Right lung (tissue), 10 donors: Measurements from ENCODE around the gene ORC4. TPM values are rescaled to one million over a fixed set of nuclear protein-coding genes. Genes with fewer than 3 reads are reported as not detected.

ENCODE experiments used
- DNase-seq, 2 donors: peaks; one replicate each; pipeline ENCODE4 v3.0.0-alpha.2; 2013
- long read RNA-seq, 8 donors: transcript quantifications; one replicate each; lab custom pipeline, GENCODE V29; 2026
- polyA plus RNA-seq, 5 donors: library from polyadenylated mRNA; unstranded; fragments of 120-200 nt; gene quantifications; one replicate each; pipeline versions ENCODE4 v1.2.1 to v1.2.3, GENCODE V29; 2013; ENCODE audit warnings: inconsistent platforms in 1 of 5, low replicate concordance in 1 of 5; ENCODE audit not compliant: insufficient read length in 5 of 5, insufficient read depth in 1 of 5

ORC4 gene
- 10 to 100 TPM; 56.9 to 88.1 (median 73.8) TPM for polyA plus RNA-seq
- long read RNA-seq, donor 1, full-length matches to known transcripts = 12 of 72 reads
- long read RNA-seq, donor 1, partial matches to known transcripts = 41 of 72 reads
- long read RNA-seq, donor 1, other reads (novel, unspliced or antisense) = 19 of 72 reads
- long read RNA-seq, donor 2, full-length matches to known transcripts = 7 of 7 reads
- long read RNA-seq, donor 2, partial matches to known transcripts = 0 of 7 reads
- long read RNA-seq, donor 2, other reads (novel, unspliced or antisense) = 0 of 7 reads
- long read RNA-seq, donor 3, full-length matches to known transcripts = 8 of 8 reads
- long read RNA-seq, donor 3, partial matches to known transcripts = 0 of 8 reads
- long read RNA-seq, donor 3, other reads (novel, unspliced or antisense) = 0 of 8 reads
- long read RNA-seq, donor 4, full-length matches to known transcripts = 2 of 8 reads
- long read RNA-seq, donor 4, partial matches to known transcripts = 6 of 8 reads
- long read RNA-seq, donor 4, other reads (novel, unspliced or antisense) = 0 of 8 reads
- long read RNA-seq, donor 5, full-length matches to known transcripts = 12 of 12 reads
- long read RNA-seq, donor 5, partial matches to known transcripts = 0 of 12 reads
- long read RNA-seq, donor 5, other reads (novel, unspliced or antisense) = 0 of 12 reads
- long read RNA-seq, donor 6, full-length matches to known transcripts = 17 of 34 reads
- long read RNA-seq, donor 6, partial matches to known transcripts = 8 of 34 reads
- long read RNA-seq, donor 6, other reads (novel, unspliced or antisense) = 9 of 34 reads
- long read RNA-seq, donor 7, full-length matches to known transcripts = 10 of 10 reads
- long read RNA-seq, donor 7, partial matches to known transcripts = 0 of 10 reads
- long read RNA-seq, donor 7, other reads (novel, unspliced or antisense) = 0 of 10 reads
- long read RNA-seq, donor 8, full-length matches to known transcripts = 2 of 2 reads
- long read RNA-seq, donor 8, partial matches to known transcripts = 0 of 2 reads
- long read RNA-seq, donor 8, other reads (novel, unspliced or antisense) = 0 of 2 reads

DNA sequence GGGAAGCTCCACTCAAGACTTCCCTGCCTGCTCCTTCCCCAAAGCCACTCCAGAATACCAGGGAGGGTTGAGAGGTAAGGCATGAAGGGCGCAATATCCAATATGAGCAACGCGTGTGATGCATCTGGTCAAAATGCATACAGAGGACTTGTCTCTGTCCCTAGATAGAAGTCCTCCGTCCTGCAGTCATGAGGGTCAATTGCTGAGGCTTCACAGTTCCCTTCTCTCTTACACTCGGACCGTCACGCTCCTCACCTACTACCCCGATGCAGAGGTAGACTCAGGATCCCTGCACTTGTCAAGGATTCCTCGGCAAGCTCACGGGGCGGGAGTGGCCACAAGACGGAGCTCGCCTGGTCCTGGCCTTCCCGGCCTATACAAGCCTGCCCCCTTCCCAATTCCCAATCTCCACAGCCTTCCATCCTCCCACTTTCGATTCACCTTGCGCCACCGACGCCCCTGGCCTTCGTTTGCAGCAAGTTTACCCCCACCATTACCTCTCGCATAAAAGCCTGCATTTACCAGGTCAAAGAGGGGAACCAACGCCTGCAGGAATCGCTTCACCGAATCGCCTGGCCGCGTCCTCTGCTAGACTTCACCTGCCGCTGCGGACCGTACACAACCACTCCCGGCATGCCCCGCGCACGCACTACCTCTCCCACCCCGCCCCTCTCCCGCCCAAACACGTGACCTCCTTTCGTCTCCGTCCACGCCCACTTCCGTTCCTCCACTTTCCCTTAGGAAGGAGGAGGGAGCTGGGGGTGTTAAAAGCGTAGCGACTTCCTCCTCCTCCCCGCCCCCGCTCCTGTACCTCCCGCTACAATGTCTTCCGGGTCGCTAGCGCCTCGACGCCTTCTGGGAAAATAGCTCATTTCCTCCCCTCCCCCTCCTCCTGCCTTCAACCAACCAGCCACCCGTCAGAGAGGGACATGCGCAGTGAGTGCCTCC is at the start of gene ORC4:
Gene ORC4, minus strand, starts transcription at position 627 of the 948 bp plus-strand sequence. CDS start 44,779 bp downstream, outside the sequence.
- DNase-seq = peak; percentile 99 to 100

DNA sequence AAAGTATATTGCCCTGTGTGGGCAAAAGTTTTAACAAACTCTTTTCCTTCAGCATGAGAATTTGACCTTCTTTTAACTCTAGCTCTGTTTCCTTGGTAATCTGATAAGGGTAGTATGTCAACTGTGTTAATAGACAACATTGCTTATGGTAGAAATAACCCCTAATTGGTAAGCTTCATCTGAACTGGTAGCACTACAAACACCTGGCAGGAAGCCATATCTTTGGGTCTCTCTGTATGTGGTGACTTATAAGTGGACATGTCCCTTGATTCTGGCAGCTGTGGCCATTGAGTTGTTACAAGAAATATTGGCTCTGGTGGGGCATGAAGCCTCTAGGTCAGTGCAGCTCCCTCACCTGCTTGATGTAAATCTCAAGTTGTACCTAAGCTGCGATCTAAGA is 47.3 kb upstream of the ORC4 start:
- no peak for DNase-seq

DNA sequence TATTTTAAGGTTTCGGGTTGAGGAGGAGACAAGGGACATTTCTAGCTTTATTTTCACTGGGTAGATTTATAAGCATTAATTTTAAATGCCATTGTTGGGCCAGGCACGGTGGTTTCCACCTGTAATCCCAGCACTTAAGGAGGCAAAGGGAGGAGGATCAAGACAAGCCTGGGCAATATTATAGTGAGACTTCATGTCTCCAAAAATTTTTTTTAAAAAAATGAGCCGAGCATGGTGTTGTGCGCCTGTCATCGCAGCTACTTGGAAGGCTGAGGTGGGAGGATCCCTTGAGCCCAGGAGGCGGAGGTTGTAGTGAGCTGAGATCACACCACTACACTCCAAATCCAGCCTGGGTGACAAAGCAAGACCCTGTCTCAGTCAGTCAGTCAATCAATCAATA is 45.4 kb upstream of the ORC4 start:
- DNase-seq = no peak

DNA sequence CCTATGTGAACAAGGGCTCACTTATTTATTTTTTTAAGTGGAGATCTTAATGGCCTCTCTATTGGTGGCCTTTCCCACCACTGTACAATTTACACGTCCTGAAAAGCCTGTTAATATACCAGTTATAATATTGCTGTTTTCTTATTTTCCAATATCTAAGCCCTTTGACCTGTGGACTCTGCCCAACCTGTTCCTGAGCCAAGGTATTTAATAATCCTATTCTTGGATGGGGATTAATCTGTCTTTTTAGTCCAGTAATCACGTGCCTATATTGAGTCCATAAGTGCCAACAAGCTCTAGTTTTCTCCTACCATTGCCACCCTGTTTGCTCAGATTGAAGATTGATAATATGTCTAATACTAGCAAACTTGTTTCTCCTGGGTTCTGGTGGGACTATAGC is 43.1 kb upstream of the ORC4 start:
- DNase-seq = no peak

DNA sequence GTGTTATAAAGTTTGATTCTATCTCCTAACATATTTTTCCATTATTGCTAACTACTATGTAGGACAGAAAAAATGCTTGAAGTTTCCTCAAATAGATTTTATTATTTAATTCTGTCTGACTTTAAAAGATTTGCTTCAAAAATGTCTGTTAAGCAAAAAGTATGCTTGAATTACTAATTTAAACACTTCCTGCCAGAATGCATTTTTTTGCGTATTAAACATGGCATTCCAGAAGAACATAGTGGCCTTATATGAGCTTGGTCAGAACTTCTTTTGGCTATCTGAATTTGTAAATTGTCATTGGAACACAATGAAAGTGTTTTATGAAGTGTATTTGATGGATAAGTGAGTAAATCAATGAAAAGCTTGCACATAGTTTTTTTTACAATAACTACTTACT is 38.1 kb upstream of the ORC4 start:
- DNase-seq = no peak

DNA sequence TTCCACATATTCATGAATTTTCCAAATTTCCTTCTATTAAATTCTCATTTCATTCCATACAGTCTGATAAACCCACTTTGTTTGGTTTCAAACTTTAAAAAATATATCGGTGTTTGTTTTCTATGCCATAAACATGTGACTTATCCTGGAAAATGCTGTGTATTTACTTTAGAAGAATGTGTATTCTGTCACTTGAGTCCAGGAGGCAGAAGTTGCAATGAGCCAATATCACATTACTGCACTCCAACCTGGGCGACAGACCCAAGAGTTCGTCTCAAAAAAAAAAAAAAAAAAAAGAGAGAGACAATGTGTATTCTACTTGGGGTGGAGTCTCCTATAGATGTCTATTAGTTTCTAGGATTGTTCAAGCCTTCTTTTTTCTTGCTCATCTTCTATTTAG is 32.1 kb upstream of the ORC4 start:
- no peak for DNase-seq

DNA sequence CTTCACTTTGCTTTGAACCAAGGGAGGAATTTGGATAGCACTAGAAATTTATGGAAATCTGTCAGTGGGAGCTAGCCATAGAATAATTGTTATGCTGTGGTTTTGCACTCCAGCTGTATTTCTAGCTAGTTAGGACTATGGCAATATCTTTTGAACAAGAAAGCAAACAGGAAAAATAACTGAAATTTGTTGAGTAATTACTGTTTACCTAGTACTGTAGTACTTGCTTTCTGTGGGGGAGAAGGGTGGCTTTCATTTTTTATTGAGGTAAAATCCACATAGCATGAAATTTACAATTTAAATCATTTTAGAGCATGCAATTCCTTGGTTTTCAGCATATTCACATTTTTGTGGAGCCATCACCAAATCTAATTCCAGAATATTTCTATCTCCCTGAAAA is 28.7 kb upstream of the ORC4 start:
- no peak for DNase-seq

DNA sequence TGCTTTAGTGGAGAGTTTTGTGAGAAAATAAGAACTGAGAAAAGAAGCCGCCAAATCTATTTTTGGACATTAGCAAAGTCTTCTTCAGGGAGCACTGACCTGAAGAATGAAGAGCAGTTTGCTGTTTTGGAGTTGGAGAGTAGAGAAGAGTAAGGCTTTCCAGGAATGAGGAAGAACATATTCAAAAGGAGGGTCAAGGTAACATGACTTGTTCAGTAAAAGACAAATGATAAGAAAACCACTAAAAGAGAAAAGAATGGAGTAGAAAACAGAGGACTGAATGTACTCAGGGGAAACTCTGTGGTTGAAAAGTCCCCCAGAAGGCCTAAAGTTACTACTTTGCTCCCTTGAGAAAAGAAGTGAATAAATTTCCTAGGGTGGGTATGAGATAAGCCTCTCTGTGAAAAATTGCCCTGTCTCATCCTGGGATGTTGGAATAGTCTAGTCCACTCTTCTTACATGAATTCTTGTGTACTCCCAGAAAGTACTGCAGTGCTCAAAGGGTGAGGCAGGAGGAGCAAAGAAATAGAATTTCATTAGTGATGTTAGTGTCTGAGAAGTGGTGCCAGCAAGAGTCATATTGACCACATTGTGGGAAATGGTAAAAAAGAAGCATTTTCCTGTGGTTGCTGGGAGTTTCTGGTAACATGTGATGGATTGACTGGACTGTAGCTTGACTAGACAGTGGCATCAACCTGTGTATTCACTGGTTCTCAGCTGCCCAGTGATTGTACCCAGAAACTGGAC is 28.1 kb upstream of the ORC4 start:
- DNase-seq = no peak

DNA sequence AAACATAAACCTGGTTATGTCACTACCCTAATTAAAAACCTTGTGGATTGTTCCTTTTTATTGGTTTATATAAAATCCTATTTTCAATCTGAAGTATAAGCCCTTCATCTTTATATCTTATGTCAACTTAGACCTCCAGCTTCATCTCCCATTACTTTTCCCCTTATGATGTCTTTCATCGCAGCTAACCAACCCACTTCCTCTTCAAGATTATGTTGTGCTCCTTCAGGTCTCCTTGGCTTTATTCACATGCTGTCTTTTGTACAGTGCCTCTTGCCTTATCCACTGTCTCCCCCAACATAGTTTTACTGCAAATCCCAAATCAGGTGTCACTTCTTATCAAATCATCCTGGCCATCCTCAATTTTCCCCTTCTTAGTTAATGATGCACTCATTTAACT is 26.3 kb upstream of the ORC4 start:
- DNase-seq = no peak

DNA sequence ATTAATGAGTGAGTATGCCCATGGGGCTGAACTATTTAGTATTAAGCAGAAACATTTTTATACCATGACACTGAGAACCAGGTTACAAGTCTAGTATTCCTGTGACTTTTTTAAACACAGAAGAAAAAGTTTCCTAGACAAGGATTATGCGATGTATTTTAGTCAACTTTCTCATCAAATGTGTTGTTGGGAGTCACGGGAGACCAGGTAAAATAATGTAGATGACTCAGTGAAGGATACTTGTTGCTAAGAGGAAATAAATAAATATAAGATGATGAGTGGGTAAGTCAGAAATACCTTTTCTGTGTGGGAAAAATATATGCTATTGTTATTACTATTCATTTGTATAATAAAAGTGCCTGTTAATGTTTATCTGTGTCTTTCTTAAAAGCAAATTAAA is 23.8 kb upstream of the ORC4 start:
- no peak for DNase-seq

DNA sequence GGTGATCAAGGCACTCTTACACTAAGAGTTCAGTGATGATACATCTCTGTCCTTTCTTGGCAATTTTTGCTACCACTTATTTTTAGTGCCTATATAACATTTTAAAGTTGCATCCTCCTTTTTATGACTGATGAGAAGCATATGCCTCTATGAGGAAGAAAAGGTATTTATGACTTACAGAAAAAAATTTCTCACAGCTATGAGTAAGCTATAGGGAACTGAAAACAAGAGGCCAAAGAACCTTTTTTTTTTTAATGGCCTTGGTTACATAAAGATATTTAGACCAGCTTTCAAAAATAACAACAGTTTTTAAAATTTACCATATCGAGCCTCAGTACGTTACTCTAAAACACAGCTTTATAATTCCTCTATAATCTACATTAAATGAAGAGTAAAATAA is 21.7 kb upstream of the ORC4 start:
- DNase-seq = no peak

DNA sequence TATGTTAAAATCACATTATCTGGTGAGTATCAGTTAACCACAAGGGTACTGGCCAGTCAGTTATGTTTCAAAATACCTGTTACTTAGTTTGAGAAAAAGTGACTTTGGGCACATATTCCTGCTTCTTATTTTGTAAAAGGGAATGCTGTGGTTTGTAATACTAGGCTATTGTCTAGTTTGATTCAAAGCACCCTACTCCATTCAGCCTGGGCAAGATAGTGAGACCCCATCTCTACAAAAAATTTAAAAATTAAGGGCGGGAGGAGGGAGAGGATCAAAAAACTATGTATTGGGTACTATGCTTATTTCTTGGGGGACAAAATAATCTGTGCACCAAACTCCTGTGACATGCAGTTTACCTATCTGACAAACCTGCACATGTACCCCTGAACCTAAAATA is 19.2 kb upstream of the ORC4 start:
- no peak for DNase-seq

DNA sequence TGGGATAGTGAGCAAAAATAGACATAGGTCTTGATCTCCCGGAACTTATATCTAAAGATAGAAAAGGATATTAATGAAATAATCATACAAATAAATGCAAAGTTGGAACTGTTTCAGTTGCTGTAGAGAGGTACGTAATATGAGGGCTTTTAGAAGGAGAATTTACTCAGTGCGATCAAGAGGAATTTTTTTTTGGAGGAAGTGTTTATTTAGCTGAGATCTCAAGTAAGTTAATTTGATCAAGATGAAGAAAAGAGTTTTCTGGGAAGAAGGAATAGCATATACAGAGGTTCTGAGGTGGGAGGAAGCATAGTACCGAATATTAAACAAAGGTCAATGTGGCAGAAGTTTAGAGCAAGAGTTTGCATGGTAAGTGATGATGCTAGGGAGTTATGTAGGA is 11.7 kb upstream of the ORC4 start:
- no peak for DNase-seq

DNA sequence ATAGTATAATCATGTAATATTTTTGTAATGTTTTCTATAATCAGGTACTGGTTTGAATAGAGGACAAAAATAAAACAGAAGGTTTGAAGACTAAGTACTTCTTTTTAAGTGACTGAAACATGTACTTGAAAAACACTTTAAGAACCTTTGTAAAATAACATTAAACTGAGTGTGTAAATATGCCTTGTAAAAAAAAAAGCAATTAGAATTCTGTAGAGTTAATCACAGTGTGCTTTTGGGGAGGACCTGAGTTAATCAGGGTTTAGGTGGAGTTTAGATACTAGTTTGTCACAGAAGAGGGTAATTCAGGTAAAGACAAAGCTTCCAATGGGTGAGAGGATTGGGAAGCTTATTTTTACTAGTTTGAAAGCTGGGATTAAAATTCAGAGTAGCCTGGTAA is 10.6 kb upstream of the ORC4 start:
- no peak for DNase-seq

DNA sequence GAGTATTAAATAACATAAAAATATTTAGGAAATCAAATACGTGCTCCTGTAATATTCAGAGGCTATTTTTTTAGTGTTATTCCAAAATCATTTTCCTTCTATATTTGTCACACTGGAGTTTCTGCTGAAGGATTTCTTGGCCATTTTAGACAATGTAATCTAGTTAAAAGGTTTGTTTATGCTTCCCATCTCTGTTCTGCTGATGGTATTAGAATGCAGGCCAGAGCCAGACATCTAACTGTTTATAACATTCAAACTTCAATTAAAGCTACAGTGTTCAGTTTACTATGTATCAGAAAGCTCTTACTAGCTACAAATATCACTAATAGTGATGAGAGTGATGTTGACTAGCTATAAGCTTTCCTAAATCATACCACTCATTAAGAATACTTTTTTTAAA is 8.2 kb upstream of the ORC4 start:
- DNase-seq = peak in 1 of 2 donors; percentile 13

DNA sequence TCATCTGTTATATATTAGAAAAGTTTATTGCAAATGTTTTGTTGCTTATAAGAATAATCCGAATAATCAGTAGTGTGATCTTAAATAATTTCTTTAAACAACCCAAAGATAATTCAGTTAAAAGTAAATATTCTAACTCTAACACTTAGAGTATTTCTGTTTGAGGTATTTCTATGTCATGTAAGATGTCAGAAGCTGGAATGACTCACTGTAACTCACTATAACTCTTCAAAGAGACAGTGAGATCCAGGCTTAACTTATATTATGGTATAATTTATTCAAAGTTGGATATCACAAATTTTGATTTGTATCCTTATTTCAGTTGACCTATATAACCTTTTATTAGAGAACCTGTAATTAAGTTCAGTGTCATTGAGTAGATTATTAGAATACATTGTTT is 7.3 kb upstream of the ORC4 start:
- no peak for DNase-seq

DNA sequence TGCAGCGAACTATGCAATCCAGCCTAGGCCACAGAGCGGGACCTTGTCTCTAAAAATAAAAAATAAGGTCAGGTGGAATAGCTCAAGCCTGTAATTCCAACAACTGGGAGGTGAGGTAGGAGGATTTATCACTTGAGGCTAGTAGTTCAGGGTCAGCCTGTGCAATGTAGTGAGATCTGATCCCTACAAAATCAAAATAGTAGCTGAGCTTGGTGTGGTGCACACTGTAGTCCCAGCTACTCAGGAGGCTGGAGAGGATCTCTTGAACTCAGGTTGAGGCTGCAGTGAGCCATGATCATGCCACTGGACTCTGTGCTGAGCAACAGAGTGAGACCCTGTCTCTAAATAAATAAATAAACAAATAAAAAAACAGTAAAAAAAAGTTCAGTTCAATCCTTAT is 6.0 kb upstream of the ORC4 start:
- no peak for DNase-seq

DNA sequence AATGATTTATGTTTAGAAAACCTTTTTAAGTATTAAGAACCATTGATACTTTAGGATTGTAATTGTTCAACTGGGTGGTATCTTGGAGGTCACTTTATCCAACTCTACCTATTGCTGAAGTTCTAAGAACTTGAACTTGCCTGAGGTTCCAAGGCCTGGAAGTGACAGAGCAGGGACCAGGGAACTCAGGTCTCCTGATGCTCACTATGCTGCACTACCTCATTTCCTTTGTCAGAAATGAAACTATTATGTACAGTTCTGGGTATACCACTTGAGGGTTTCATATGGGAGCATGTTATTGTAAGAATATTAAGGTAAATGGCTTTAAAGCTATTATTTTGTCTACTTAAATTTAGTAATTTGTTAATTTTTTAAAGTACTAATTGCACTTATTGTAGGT is 3.3 kb upstream of the ORC4 start:
- DNase-seq = no peak

DNA sequence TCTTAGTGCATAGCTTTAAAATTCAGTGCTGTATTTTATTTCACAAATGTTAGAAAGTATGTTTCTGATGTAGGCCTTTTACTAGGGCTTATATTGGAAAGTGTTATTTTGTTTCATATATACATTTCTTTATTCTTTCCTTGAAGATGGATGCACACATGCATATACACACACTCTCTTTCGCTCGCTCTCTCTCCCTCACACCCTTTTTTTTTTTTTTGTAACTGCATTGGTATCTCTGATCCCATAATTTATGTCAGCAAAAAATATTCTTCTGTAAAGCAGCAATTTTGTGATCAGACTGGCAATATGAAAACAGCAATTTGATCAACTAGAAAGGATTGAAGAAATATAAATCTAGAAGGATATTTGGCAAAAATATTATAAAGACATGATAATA is 2.3 kb upstream of the ORC4 start:
- no peak for DNase-seq

DNA sequence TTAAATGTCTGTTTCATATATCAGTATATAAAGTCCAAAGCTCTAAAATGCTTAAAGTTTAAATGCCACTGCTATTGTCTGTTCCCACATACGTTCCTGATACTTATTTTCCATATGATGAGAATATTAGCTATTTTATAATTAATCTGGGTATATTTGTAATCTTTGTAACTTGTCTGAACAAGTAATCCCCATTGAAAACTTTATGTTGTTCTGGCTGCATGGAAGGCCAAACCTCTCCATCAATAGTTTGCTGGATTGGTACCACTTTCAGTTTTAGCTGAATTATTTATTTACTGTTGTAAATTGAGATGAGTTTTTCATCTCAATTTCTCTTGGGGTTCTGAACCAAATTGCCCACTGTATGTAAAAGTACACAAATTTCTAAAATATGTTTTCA is 1.8 kb upstream of the ORC4 start:
- no peak for DNase-seq

DNA sequence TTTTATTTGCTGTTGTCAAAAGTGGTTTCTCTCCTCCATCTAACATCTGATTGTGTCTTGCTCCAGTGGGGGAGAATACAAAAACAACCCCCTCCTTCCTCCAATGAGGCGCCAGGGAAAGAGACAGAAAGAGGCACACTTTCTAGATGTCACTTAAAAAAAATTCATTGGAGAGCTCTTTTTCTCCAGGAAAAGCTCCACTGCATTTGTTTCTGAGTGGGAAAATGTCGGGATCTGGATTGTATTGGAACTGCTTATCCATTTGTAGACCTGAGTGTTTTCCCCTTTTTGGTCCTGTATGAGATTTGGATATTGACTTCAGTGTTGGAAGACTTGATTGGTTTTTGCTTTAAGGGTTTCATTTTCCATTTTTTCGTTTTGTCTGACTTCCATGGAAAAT is 1.3 kb upstream of the ORC4 start:
- peak in 1 of 2 donors; percentile 14 for DNase-seq
